ENCODE results near the gene CIDEC. TPM values are rescaled to one million over a fixed set of nuclear protein-coding genes. Genes with fewer than 3 reads are reported as not detected.

CIDEC gene
- polyA plus RNA-seq, 3 donors, result 0.08 TPM; not detected in 2

DNA sequence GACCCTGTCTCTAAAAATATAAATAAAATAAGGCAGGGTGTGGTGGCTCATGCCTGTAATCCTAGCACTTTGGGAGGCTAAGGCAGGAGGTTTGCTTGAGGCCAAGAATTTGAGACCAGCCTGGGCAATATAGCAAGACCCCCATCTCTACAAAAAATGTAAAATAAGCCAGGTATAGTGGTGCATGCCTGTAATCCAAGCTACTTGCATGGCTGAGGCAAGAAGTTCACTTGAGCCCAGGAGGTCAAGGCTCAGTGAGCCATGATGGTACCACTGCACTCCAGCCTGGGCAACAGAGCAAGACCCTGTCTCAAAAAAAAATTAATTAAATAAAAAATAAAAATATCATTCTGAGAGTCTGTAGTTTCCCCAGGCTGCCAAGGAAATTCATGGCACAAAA is 6.3 kb upstream of the CIDEC start:
- H3K36me3 Mint-ChIP-seq, result no peaks in the 10 kb centered on the region
- Histone ChIP-seq H3K79me2 (ENCODE audit: insufficient read depth, low read length) (peaks cover 10% of the 10 kb centered on the region), H3K9ac (ENCODE audit: insufficient read depth, low read length, poor library complexity, severe bottlenecking) (no peak overlapping the region), H2AFZ (ENCODE audit: insufficient read depth, low read depth, low read length, poor library complexity, severe bottlenecking) (no peak overlapping the region), H3K4me1 (ENCODE audit: control insufficient read depth in 1 of 2, insufficient read depth in 2 of 2, low read length in 2 of 2) (peaks cover 8 to 11% of the 10 kb centered on the region in 2 donors), H3K27me3 (ENCODE audit: control insufficient read depth in 2 of 2, insufficient read depth in 2 of 2, low read length in 2 of 2) (no peaks in the 10 kb centered on the region), H3K9me3 (replicated peaks in 1 of 2; ENCODE audit: control insufficient read depth in 1 of 2, insufficient read depth in 1 of 2, low read length in 2 of 2) (no peaks in the 10 kb centered on the region), H3K36me3 (replicated peaks in 1 of 2; ENCODE audit: control insufficient read depth in 1 of 2, insufficient read depth in 2 of 2, low read length in 2 of 2) (no peaks in the 10 kb centered on the region), H4K20me1 (ENCODE audit: insufficient read depth, low read length) (no peaks in the 10 kb centered on the region), H3K27ac (ENCODE audit: low read depth in 1 of 2, low read length in 2 of 2) (no peak overlapping the region), H3K4me3 (replicated peaks in 1 of 3; ENCODE audit: low read depth in 2 of 3, low read length in 3 of 3) (no peak overlapping the region), H3K4me2 (replicated peaks; ENCODE audit: extremely low read depth, low read length, poor library complexity, severe bottlenecking) (no peak overlapping the region)
- TF ChIP-seq, protein P1, sequence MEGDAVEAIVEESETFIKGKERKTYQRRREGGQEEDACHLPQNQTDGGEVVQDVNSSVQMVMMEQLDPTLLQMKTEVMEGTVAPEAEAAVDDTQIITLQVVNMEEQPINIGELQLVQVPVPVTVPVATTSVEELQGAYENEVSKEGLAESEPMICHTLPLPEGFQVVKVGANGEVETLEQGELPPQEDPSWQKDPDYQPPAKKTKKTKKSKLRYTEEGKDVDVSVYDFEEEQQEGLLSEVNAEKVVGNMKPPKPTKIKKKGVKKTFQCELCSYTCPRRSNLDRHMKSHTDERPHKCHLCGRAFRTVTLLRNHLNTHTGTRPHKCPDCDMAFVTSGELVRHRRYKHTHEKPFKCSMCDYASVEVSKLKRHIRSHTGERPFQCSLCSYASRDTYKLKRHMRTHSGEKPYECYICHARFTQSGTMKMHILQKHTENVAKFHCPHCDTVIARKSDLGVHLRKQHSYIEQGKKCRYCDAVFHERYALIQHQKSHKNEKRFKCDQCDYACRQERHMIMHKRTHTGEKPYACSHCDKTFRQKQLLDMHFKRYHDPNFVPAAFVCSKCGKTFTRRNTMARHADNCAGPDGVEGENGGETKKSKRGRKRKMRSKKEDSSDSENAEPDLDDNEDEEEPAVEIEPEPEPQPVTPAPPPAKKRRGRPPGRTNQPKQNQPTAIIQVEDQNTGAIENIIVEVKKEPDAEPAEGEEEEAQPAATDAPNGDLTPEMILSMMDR (IDR thresholded peaks at IDR 0.05), result no peak
- peaks cover 10% of the 10 kb centered on the region for H3K4me1 Mint-ChIP-seq
- H3K4me3 Mint-ChIP-seq, result no peak overlapping the region
- intact Hi-C loops (cut with micrococcal nuclease), result no loop called here
- H3K27me3 Mint-ChIP-seq (ENCODE audit: low read depth in 3 of 3), result peaks cover 2% of the 10 kb centered on the region in 3 donors
- no peak for DNase-seq
- peaks cover 0 to 2% (median 0%) of the 10 kb centered on the region in 7 donors for H3K9me3 Mint-ChIP-seq
- H3K27ac Mint-ChIP-seq, result no peak overlapping the region

DNA sequence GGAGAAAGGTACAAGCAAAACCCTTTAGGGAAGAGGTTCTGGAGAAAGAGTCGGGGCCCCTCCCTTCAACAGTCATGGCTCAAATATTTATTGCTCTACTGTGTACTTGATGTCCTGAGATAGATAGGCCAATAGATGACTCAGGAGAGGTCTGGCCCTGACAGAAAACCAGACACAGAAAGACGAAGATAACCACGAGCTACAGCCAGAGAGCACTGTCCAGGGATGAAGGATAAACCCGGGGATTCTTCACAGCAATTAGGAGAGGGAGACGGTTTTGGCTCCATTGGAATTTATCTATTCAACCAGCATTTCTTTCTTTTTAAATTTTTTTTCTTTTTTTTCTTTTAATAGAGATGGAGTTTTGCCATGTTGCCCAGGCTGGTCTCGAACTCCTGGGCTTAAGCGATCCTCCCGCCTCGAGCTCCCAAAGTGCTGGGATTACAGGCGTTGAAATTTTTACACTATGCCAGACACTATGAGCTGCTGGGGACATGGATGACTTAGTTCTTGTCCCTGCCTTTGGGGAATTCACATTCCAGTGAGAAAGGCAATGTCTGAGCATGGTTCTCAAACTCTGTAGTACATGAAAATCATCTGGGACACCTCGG is 4.6 kb upstream of the CIDEC start:
- peaks cover 0 to under 1% of the 10 kb centered on the region in 2 donors for H3K4me1 ChIP-seq (ENCODE audit: control insufficient read depth in 1 of 2, insufficient read depth in 2 of 2, low read length in 2 of 2)
- no peaks in the 10 kb centered on the region for H3K79me2 ChIP-seq (ENCODE audit: insufficient read depth, low read length)
- no peaks in the 10 kb centered on the region for H3K9me3 ChIP-seq (replicated peaks in 1 of 2; ENCODE audit: control insufficient read depth in 1 of 2, insufficient read depth in 1 of 2, low read length in 2 of 2)
- H3K36me3 ChIP-seq (replicated peaks in 1 of 2; ENCODE audit: control insufficient read depth in 1 of 2, insufficient read depth in 2 of 2, low read length in 2 of 2), result no peaks in the 10 kb centered on the region
- Mint-ChIP-seq H3K27ac (no peak overlapping the region), H3K4me3 (no peak overlapping the region), H3K4me1 (peaks cover 2% of the 10 kb centered on the region), H3K36me3 (no peaks in the 10 kb centered on the region), H3K27me3 (ENCODE audit: low read depth in 3 of 3) (peaks cover 2% of the 10 kb centered on the region in 3 donors), H3K9me3 (peaks cover 0 to 2% (median 0%) of the 10 kb centered on the region in 7 donors)
- H3K27ac ChIP-seq (ENCODE audit: low read depth in 1 of 2, low read length in 2 of 2), result no peak overlapping the region
- H3K9ac ChIP-seq (ENCODE audit: insufficient read depth, low read length, poor library complexity, severe bottlenecking), result no peak overlapping the region
- H4K20me1 ChIP-seq (ENCODE audit: insufficient read depth, low read length), result no peaks in the 10 kb centered on the region
- intact Hi-C loops (cut with micrococcal nuclease), result no loop called here
- H3K27me3 ChIP-seq (ENCODE audit: control insufficient read depth in 2 of 2, insufficient read depth in 2 of 2, low read length in 2 of 2), result no peaks in the 10 kb centered on the region
- H3K4me2 ChIP-seq (replicated peaks; ENCODE audit: extremely low read depth, low read length, poor library complexity, severe bottlenecking), result no peak overlapping the region
- TF ChIP-seq, protein P1 (IDR thresholded peaks at IDR 0.05), result no peak
- no peak overlapping the region for H2AFZ ChIP-seq (ENCODE audit: insufficient read depth, low read depth, low read length, poor library complexity, severe bottlenecking)
- 80% methylated on average over 1 of the region's 11 CpGs for WGBS (ENCODE audit: insufficient coverage)
- no peak overlapping the region for H3K4me3 ChIP-seq (replicated peaks in 1 of 3; ENCODE audit: low read depth in 2 of 3, low read length in 3 of 3)
- no peak for DNase-seq

All from CD14-positive monocyte (primary cell).